GM12874 (cell line): ENCODE measurements around the gene ARMC9.

ENCODE experiments used
- TF ChIP-seq, protein P1 (sequence below): IDR thresholded peaks from 2 replicates; pipeline ENCODE4 v1.5.1; 2011; ENCODE audit warnings: low read depth, mild to moderate bottlenecking, control low read depth, low read length, moderate library complexity; ENCODE audit not compliant: insufficient read depth

The ARMC9 gene

DNA sequence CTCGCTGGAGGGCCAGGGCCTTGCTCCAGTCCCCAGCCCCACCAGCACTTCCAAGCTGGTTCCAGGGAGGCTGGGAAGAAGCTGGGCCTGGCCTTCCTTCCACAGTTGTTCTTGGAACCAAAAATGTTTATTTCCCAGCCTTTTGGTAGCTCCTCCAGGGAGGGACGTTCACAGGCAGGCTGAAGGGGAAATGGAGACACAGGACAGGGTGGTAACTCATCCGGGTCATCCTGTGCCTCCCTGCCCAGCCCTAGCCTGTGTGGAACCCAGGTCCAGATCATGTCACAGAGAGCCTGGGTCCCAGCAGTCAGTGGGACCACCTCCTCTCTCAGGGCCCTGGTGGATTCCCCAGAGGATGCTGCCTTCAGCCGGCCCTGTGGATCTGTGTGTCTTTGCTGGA, 12.5 kb upstream of the ARMC9 start:
- TF ChIP-seq, protein P1, sequence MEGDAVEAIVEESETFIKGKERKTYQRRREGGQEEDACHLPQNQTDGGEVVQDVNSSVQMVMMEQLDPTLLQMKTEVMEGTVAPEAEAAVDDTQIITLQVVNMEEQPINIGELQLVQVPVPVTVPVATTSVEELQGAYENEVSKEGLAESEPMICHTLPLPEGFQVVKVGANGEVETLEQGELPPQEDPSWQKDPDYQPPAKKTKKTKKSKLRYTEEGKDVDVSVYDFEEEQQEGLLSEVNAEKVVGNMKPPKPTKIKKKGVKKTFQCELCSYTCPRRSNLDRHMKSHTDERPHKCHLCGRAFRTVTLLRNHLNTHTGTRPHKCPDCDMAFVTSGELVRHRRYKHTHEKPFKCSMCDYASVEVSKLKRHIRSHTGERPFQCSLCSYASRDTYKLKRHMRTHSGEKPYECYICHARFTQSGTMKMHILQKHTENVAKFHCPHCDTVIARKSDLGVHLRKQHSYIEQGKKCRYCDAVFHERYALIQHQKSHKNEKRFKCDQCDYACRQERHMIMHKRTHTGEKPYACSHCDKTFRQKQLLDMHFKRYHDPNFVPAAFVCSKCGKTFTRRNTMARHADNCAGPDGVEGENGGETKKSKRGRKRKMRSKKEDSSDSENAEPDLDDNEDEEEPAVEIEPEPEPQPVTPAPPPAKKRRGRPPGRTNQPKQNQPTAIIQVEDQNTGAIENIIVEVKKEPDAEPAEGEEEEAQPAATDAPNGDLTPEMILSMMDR: no peak

GRCh38 chr2:231186325-231186724, 12.1 kb upstream of the ARMC9 start:
- TF ChIP-seq, protein P1: no peak

DNA sequence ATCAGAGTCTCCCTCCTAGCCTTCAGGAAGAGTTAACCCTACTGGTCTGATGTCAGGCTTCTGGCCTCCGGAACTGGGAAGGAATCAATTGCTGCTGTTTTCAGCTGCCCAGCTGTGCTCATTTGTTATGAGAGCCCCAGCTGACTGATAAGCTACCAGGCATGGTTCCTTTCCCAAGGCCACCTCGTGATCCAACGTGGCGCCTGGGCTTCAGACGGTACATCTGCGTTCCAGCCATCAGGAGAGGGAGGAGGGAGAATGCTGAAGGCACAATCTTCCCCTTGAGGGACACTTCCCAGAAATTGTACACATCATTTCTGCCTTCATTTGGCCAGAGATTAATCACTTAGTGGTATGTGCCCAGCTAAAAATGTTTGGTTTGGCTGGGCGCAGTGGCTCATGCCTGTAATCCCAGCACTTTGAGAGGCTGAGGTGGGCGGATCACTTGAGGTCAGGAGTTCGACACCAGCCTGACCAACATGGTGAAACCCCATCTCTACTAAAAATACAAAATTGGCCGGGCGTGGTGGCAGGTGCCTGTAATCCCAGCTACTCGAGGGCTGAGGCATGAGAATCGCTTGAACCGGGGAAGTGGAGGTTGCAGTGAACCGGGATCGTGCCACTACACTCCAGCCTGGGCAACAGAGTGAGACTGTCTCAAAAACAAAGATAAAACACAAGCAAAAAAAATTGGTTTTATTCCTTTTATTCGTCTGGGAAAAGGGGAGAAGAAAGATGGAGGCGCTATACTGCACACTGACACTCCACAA, 10.5 kb upstream of the ARMC9 start:
- TF ChIP-seq, protein P1: no peak

DNA sequence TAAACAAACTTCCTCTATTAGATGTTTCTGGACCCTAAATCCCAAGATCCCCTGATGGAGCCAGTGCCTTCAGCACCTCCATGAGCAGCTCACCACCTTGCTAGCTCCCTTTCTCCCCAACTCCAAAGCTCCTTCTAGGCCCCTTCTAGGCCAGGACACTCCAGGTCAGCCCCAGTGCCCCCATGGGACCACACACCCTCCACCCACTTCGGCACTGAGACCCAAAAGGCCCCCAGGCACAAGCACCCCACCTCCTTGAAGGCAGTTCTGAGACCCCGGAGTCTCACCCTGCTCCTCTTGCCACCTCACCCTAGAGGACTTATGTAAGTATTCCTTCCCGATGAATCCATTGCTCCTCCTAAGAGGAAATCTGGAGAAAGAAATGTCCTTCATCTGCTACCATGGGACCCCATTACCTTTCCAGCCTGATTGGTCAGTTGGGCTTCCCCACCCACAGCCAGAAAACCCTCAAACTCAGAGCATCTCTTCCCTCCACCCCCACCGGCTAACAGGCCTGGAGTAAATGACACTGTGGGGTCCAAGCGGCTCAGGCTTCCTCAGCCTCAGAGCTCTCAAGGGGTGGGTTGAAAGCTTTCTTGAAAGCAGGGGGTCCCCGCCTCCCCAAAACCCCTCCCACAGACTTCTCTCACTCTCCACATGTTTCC, 9.8 kb upstream of the ARMC9 start:
- TF ChIP-seq, protein P1: no peak

DNA sequence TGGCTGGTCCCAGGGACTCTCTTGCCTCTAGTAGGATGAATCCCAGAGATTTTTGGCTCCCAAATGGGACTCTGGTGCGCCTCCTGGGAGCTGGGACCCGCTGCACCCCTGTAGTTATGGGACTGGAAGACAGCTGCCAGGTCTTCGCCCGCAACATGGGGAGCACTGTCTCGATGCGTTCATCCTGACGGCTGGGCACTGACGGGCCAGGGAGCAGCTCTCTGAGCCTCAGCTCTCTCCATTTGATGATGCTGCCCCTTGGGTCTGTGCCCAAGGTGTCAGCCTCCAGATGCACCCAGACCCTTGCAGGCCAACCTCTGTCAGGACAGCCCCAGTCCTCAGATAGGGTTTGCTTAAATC, 9.3 kb upstream of the ARMC9 start:
- TF ChIP-seq, protein P1: no peak

- TF ChIP-seq, protein P1: no peak
These were observed 8.6 kb upstream of the ARMC9 start for GRCh38 chr2:231189571-231190495.
